MM.1S (cell line): ENCODE measurements around the gene RAB11B.
"Not testable (repeated sequence)": the region's sequence is repeated elsewhere in the genome, so short reads cannot be mapped to it uniquely, and the experiment has no call there.

Experiments used
- DNase-seq: peaks from one replicate; pipeline ENCODE4 v3.0.0-alpha.2; 2015
- H2AFZ ChIP-seq: fragments of 300-600 bp; sonication (generic); 2 replicates; pipeline ENCODE4 v1.6.0; 2016; ENCODE audit warnings: antibody characterized with exemption, low read length
- H3F3A ChIP-seq: fragments of 300-600 bp; sonication (generic); 2 replicates; pipeline ENCODE4 v1.6.1; 2016; ENCODE audit warnings: mild to moderate bottlenecking, antibody characterized with exemption, low read length, moderate library complexity, mixed read lengths; ENCODE audit not compliant: insufficient read depth
- H3K27ac ChIP-seq: fragments of 300-600 bp; sonication (generic); 2 replicates; pipeline ENCODE4 v1.5.1; 2016; ENCODE audit warnings: mild to moderate bottlenecking, low read length
- H3K27me3 ChIP-seq: fragments of 300-600 bp; sonication (generic); replicated peaks from 2 replicates; pipeline ENCODE4 v1.6.0; 2016; ENCODE audit warnings: low read length; ENCODE audit not compliant: insufficient read depth
- H3K36me3 ChIP-seq: fragments of 300-600 bp; sonication (generic); replicated peaks from 2 replicates; pipeline ENCODE4 v1.6.1; 2016; ENCODE audit warnings: mild to moderate bottlenecking, low read length, mixed read lengths; ENCODE audit not compliant: insufficient read depth
- H3K4me1 ChIP-seq: fragments of 300-600 bp; sonication (generic); 2 replicates; pipeline ENCODE4 v1.6.1; 2016; ENCODE audit warnings: low read length, mixed read lengths
- H3K4me2 ChIP-seq: fragments of 300-600 bp; sonication (generic); 2 replicates; pipeline ENCODE4 v1.6.0; 2016; ENCODE audit warnings: low read depth, low read length
- H3K4me3 ChIP-seq: fragments of 300-600 bp; sonication (generic); 2 replicates; pipeline ENCODE4 v1.5.1; 2016; ENCODE audit warnings: low read length, mixed read lengths
- H3K79me2 ChIP-seq: fragments of 300-600 bp; sonication (generic); 2 replicates; pipeline ENCODE4 v1.6.1; 2016; ENCODE audit warnings: mixed run types, low read length, mixed read lengths
- H3K9ac ChIP-seq: fragments of 300-600 bp; sonication (generic); 2 replicates; pipeline ENCODE4 v1.6.1; 2016; ENCODE audit warnings: low read length, mixed read lengths
- H3K9me2 ChIP-seq: fragments of 300-600 bp; sonication (generic); replicated peaks from 2 replicates; pipeline ENCODE4 v1.6.1; 2016; ENCODE audit warnings: mild to moderate bottlenecking, low read length, mixed read lengths; ENCODE audit not compliant: insufficient read depth
- H3K9me3 ChIP-seq: fragments of 300-600 bp; sonication (generic); replicated peaks from 2 replicates; pipeline ENCODE4 v1.6.1; 2016; ENCODE audit warnings: mild to moderate bottlenecking, low read length, mixed read lengths; ENCODE audit not compliant: insufficient read depth
- H4K20me1 ChIP-seq: fragments of 300-600 bp; sonication (generic); 2 replicates; pipeline ENCODE4 v1.6.1; 2016; ENCODE audit warnings: mild to moderate bottlenecking, low read length, moderate library complexity, mixed read lengths; ENCODE audit not compliant: insufficient read depth
- CTCF ChIP-seq: fragments of 300-600 bp; sonication (generic); IDR thresholded peaks from 2 replicates; pipeline ENCODE4 v1.5.1; 2016; ENCODE audit warnings: antibody characterized with exemption, low read length, mixed read lengths
- EZH2 ChIP-seq: fragments of 300-600 bp; sonication (generic); optimal IDR thresholded peaks from 2 replicates; pipeline ENCODE3; 2017; ENCODE audit warnings: low read depth, mild to moderate bottlenecking, antibody characterized with exemption, low read length, mixed read lengths
- EZH2phosphoT487 ChIP-seq: fragments of 300-600 bp; sonication (generic); IDR thresholded peaks from 2 replicates; pipeline ENCODE4 v1.6.1; 2018; ENCODE audit warnings: antibody characterized with exemption, low read length

Gene RAB11B

GRCh38 chr19:8389891-8390616, at the start of gene RAB11B:
Gene RAB11B, plus strand, starts transcription at chr19:8390360. Its CDS starts 57 bp downstream, at chr19:8390417.
- H4K20me1 ChIP-seq, result peaks cover 7% of the 10 kb centered on the region; the same call in 1 of the 2 replicates
- peak; percentile 100 for DNase-seq
- H3K4me1 ChIP-seq, result peaks cover 4% of the 10 kb centered on the region; the same call in 1 of the 2 replicates
- H3K9me2 ChIP-seq, result no peaks in the 10 kb centered on the region
- peak within 1 kb of the TSS; percentile 89 for H3K9ac ChIP-seq
- H2AFZ ChIP-seq, result peak within 1 kb of the TSS; percentile 72
- H3K9me3 ChIP-seq, result no peaks in the 10 kb centered on the region
- H3K36me3 ChIP-seq, result no peaks in the 10 kb centered on the region
- H3K27me3 ChIP-seq, result no peaks in the 10 kb centered on the region
- H3K79me2 ChIP-seq, result peaks cover 42% of the 10 kb centered on the region
- H3K27ac ChIP-seq, result peak within 1 kb of the TSS; percentile 76
- no peak for TF ChIP-seq CTCF
- TF ChIP-seq EZH2, result no peak
- TF ChIP-seq EZH2phosphoT487, result no peak
- peak within 1 kb of the TSS; percentile 78 for H3K4me3 ChIP-seq
- H3K4me2 ChIP-seq, result peak within 1 kb of the TSS; percentile 47
- no peaks in the 10 kb centered on the region for H3F3A ChIP-seq

- peaks cover 76% of the 10 kb centered on the region for H3K27me3 ChIP-seq
- not testable (repeated sequence) for H3K79me2 ChIP-seq, H3K9me3 ChIP-seq, H3K36me3 ChIP-seq, H3F3A ChIP-seq, H3K4me3 ChIP-seq, H3K9ac ChIP-seq, H4K20me1 ChIP-seq, H3K27ac ChIP-seq, H2AFZ ChIP-seq, DNase-seq, H3K4me2 ChIP-seq, H3K9me2 ChIP-seq, H3K4me1 ChIP-seq
These were observed 48.7 kb upstream of the RAB11B start for GRCh38 chr19:8341504-8341903.

- Histone ChIP-seq H2AFZ (no peak overlapping the region), H3K36me3 (no peaks in the 10 kb centered on the region), H3K79me2 (no peaks in the 10 kb centered on the region), H3K9me3 (no peaks in the 10 kb centered on the region), H3K9me2 (no peaks in the 10 kb centered on the region), H3K4me2 (no peak overlapping the region), H3K27me3 (peaks cover 71% of the 10 kb centered on the region), H3K9ac (no peak overlapping the region), H3K4me3 (no peak overlapping the region), H4K20me1 (no peaks in the 10 kb centered on the region), H3K27ac (no peak overlapping the region), H3F3A (no peaks in the 10 kb centered on the region), H3K4me1 (no peaks in the 10 kb centered on the region)
- TF ChIP-seq EZH2phosphoT487, result no peak
- no peak for TF ChIP-seq CTCF
- no peak for TF ChIP-seq EZH2
- DNase-seq, result no peak
These were observed 47.9 kb upstream of the RAB11B start for GRCh38 chr19:8342316-8342683.

GRCh38 chr19:8342684-8343482, 47.3 kb upstream of the RAB11B start, which contains the start of gene KANK3:
Gene KANK3, minus strand, starts transcription at chr19:8343262. Its CDS starts 5,434 bp downstream, at chr19:8337828.
- H3K36me3 ChIP-seq, result no peaks in the 10 kb centered on the region
- DNase-seq, result peak; percentile 94
- no peaks in the 10 kb centered on the region for H3K9me2 ChIP-seq
- peaks cover 65% of the 10 kb centered on the region for H3K27me3 ChIP-seq
- H3K4me2 ChIP-seq, result peak within 1 kb of the TSS; percentile 75; the same call in 1 of the 2 replicates
- peak within 1 kb of the TSS; percentile 54; the same call in 1 of the 2 replicates for H2AFZ ChIP-seq
- no peaks in the 10 kb centered on the region for H4K20me1 ChIP-seq
- no peaks in the 10 kb centered on the region for H3K9me3 ChIP-seq
- H3K9ac ChIP-seq, result no peak within 1 kb of the TSS
- H3K27ac ChIP-seq, result no peak within 1 kb of the TSS
- TF ChIP-seq CTCF (no peak), EZH2phosphoT487 (no peak), EZH2 (no peak)
- no peaks in the 10 kb centered on the region for H3K79me2 ChIP-seq
- peak within 1 kb of the TSS; percentile 49 for H3K4me3 ChIP-seq
- H3K4me1 ChIP-seq, result no peaks in the 10 kb centered on the region
- H3F3A ChIP-seq, result no peaks in the 10 kb centered on the region
